A549 treated with RU486 at 1 μM for 4 hours (cell line): ENCODE data around the gene CLMP. TPM values are rescaled to one million over a fixed set of nuclear protein-coding genes. Genes with fewer than 3 reads are reported as not detected.

Source experiments
- total RNA-seq: library from RNA; stranded (reverse); fragments of 200-300 nt; extraction: Qiagen RNA extraction; gene quantifications from 5 replicates; pipeline ENCODE4 v1.2.3, GENCODE V29; 2022; ENCODE audit warnings: low read depth

CLMP gene, protein sequence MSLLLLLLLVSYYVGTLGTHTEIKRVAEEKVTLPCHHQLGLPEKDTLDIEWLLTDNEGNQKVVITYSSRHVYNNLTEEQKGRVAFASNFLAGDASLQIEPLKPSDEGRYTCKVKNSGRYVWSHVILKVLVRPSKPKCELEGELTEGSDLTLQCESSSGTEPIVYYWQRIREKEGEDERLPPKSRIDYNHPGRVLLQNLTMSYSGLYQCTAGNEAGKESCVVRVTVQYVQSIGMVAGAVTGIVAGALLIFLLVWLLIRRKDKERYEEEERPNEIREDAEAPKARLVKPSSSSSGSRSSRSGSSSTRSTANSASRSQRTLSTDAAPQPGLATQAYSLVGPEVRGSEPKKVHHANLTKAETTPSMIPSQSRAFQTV
- 25.7 to 29.6 TPM (median 27.6 TPM) in 5 replicates for total RNA-seq

DNA sequence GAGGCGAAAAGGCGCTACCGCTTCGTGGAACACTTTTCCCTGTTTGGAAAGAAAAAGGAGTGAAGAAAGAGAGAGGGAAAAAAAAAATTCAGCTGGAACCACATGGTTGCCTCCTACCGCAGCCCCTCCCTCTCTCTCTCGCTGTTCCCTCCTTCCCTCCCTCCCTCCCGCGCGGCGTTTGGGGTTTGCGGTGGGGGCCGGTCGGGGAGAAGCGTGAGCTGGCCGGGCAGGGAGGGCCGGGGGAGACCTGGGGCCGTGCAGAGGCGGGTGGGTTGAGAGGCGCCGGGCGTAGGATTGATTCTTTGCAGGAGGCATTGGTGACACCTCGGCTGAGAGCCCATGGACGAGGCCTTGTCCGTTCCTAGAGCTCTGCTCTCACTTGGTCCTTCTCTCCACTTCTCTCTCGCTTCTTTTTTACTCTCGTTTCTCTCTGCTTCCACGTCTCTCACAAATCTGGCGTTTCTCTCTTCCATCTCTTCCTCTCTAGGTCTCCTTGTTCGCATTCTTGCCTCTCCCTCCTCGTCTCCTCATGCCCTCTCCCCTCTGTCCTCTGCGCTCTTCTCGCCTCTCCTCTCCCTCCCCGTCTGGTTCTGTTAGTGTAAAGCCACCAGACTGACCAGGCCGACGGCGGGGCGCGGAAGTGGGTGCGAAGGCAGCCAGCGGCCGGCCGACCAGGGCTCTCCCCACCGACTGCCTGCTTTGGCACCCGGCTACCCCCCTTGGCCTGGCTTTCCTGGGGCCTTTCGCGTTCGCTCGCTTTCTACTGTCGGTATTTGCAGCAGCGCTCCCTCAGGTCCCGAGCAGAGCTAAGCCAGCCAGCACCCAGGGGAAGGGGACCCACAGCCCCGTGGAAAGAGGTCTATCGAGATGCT lies at the start of gene CLMP:
Gene CLMP, minus strand, starts transcription at position 61 of the 872 bp plus-strand sequence. CDS start 308 bp downstream, outside the sequence.

DNA sequence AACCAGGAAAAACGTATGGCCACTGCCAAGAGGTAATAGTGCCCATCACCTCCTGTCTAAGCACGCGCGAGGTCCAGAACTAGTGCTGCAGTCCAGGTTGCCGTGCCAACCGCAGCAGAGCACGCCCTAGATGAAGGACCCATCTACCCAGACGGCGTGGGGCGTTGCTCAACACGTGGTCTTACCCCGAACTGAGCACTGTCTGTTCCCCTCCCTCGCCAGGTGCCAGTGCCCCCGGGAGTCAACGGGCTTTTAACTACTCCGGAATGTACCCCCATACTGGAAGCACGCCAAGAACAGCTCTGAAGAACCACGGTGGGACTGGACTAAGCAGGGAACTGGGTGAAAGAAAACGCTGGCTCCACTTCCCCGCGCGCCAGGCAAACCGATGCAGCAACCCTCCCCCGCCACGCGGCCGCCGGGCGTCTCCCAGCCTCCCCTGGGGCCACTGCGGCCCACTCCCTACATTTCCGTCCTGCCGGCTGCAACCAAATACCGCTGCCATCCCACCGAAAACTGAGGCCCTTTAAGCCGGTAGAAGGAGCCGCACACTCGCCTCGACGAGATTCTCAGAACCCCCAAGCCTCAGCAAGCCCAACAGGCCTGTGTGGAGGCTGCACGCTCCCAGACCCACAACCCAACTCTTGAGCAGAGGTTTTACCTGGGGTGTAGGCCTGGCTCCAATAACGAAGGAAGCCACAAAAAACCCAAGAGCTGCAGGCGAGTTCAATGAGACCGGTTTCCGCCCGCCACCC lies 133.5 kb downstream of the CLMP start, which contains the start of gene HSPA8:
Gene HSPA8, minus strand, starts transcription at position 734 of the 755 bp plus-strand sequence. CDS start 812 bp downstream, outside the sequence.

Other genes with a start within 250 kb of the CLMP start
- not detected in 5 replicates for gene BSX, start 213.4 kb downstream of the CLMP start, total RNA-seq
- gene HSPA8, start 133.1 kb downstream of the CLMP start, total RNA-seq, result 1,353 to 1,801 TPM (median 1,541 TPM) in 5 replicates
- 30.1 to 45.4 TPM (median 45.4 TPM) in 5 replicates for gene GRAMD1B, start 235.0 kb upstream of the CLMP start, total RNA-seq